ENCODE results near the gene TMEM129.

The TMEM129 gene

GRCh38 chr4:1762264-1763010, 41.3 kb upstream of the TMEM129 start:
- no peak for DNase-seq (ENCODE audit: low read depth)
- no peak for TF ChIP-seq CTCF (IDR thresholded peaks at IDR 0.05; ENCODE audit: insufficient read depth, low read depth, low read length, missing control alignments)

GRCh38 chr4:1761130-1761689, 40.1 kb upstream of the TMEM129 start:
- no peak for DNase-seq (ENCODE audit: low read depth)
- no peak for TF ChIP-seq CTCF (IDR thresholded peaks at IDR 0.05; ENCODE audit: insufficient read depth, low read depth, low read length, missing control alignments)
- H3K4me3 ChIP-seq (ENCODE audit: low read length): no peak overlapping the region

More at GRCh38 chr4:1762264-1763010, 41.3 kb upstream of the TMEM129 start:
- H3K4me3 ChIP-seq (ENCODE audit: low read length): no peak overlapping the region

- no peak for TF ChIP-seq CTCF (IDR thresholded peaks at IDR 0.05; ENCODE audit: insufficient read depth, low read depth, low read length, missing control alignments)
- H3K4me3 ChIP-seq (ENCODE audit: low read length): no peak overlapping the region
- no peak for DNase-seq (ENCODE audit: low read depth)
Measured at GRCh38 chr4:1760521-1761071, 39.5 kb upstream of the TMEM129 start.

GRCh38 chr4:1759818-1760223, 38.7 kb upstream of the TMEM129 start:
- no peak for DNase-seq (ENCODE audit: low read depth)
- no peak overlapping the region for H3K4me3 ChIP-seq (ENCODE audit: low read length)
- TF ChIP-seq CTCF (IDR thresholded peaks at IDR 0.05; ENCODE audit: insufficient read depth, low read depth, low read length, missing control alignments): no peak

GRCh38 chr4:1759170-1759817, 38.2 kb upstream of the TMEM129 start:
- no peak for DNase-seq (ENCODE audit: low read depth)
- no peak overlapping the region for H3K4me3 ChIP-seq (ENCODE audit: low read length)
- TF ChIP-seq CTCF (IDR thresholded peaks at IDR 0.05; ENCODE audit: insufficient read depth, low read depth, low read length, missing control alignments): no peak

- no peak overlapping the region for H3K4me3 ChIP-seq (ENCODE audit: low read length)
- no peak for TF ChIP-seq CTCF (IDR thresholded peaks at IDR 0.05; ENCODE audit: insufficient read depth, low read depth, low read length, missing control alignments)
- peak; percentile 45 for DNase-seq (ENCODE audit: low read depth)
Measured at GRCh38 chr4:1758306-1759121, 37.4 kb upstream of the TMEM129 start.
